Posterior cingulate gyrus (tissue), 11 donors: ENCODE data around the gene TBCD.
"Not testable (repeated sequence)": the region's sequence is repeated elsewhere in the genome, so short reads cannot be mapped to it uniquely, and the experiment has no call there.

Experiments used
- DNase-seq, 10 donors: peaks; one replicate each; pipeline versions ENCODE4 v3.0.0 to v3.0.0-alpha.2; 2020 to 2021; ENCODE audit warnings: mixed read lengths in 3 of 10
- intact Hi-C: fragments of 100-400 bp; cut with DNase I; formaldehyde crosslinking; loops from one replicate; pipeline ENCODE4 v1.15.1; 2023

Gene TBCD

GRCh38 chr17:82968033-82968841 lies 216.4 kb downstream of the TBCD start:
- peak in 1 of 10 donors; percentile 71 for DNase-seq
- intact Hi-C loops = not testable (repeated sequence)

- intact Hi-C loops = no loop called here
- DNase-seq = peak in 2 of 10 donors; percentile 35 to 76
Measured at GRCh38 chr17:82970067-82970466, 218.2 kb downstream of the TBCD start.

GRCh38 chr17:82970818-82971590 lies 219.1 kb downstream of the TBCD start:
- intact Hi-C loops = no loop called here
- peak in 2 of 10 donors; percentile 55 to 78 for DNase-seq

DNA sequence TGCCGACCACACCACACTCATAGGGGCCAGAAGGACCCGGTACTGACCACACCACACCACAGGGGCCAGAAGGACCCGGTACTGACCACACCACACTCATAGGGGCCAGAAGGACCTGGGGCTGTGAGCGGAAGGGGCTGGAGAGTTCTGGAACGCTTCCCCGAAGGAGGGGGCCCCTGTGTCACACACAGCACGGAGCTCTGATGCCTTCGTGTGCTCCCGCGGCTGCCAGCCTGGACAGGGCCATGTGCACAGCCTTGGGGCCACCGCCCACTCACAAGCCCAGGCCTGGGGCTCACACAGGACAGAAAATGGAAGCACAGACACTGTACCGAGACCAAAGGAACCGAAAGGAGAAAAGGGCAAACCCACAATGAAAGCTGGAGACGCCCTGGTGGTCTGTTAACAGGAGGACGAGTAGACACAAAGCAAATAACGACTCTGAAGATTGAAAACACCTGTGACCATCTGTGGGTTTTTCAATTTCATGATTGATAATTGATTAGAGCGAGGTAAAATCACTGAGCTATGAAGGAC lies 221.0 kb downstream of the TBCD start:
- no peak for DNase-seq
- intact Hi-C loops = no loop called here

DNA sequence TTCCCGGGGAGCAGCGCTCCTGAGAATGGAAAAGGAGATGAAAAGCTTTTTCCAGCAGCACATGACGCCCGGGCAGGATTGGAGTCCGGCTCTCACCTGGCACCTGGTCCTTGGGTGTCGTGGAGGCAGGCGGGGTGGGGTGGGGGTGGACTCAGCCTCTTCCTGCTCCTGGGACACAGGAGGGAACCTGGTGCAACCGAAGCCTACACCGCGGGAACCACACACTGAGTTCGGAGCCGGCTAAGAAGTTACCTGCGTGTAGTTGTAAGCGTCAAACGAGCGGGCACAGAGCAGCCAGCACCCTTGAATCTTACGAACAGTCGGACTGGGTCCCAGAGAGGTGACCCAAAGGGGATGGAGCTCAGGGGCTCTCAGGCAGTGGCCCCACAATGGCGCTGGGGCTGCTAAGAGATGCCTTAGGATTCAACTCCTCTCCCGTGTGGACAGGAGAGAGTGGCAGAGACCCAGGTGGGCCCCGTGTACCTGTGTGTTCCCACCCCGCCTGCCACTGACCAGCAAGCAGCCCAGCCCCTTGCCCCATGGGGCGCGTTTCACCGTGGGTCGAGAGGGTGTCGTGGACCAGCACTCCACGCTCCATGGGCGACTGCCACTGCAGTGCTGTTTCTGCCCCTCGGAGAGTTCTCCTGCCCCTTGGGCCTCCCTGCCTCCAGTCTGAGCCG lies 221.7 kb downstream of the TBCD start:
- DNase-seq = peak in 1 of 10 donors; percentile 56
- intact Hi-C loops = no loop called here

DNA sequence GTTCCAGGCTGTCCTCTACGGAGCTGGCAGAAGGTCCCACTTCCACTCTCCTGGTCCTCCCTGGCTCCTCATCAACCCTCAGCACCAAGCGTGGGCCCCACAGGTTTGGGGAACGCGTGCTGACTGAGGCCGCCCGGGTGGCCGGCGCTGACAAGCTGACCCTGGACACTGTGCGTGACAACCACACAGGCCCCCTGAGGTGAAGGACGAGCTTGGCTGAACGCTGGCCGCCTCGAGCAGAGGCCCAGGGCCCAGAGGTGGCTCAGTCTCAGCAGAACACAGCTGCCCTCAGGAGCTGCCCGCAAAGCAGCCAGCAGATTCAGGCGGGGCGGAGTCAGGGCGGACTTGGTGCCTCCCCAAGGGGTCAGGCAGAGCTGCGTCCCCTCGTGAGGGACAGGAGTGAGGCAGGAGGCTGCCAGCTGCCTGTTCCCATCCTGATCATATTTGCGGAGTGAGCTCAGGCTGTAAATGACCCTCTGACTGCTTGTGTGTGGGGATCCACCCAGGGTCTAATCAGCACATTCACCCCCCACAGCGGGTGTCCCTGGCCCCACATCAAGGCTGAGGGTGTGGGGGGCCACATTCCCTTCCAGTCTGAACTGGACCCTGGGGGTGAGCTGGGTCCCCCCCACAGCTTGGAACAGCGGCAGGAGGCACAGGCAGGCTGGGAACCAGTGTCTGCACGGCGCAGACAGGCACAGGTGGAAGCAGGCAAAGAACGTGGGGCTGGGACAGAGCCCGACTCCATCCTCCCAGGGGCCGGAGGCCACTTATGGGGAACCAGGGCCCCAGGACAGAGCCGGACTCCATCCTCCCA lies 222.5 kb downstream of the TBCD start:
- DNase-seq = peak in 1 of 10 donors; percentile 77
- intact Hi-C loops = no loop called here

GRCh38 chr17:82976982-82977488 lies 225.2 kb downstream of the TBCD start:
- DNase-seq = peak in 1 of 10 donors; percentile 67
- intact Hi-C loops = no loop called here

GRCh38 chr17:82977606-82978005 lies 225.7 kb downstream of the TBCD start:
- DNase-seq = peak in 2 of 10 donors; percentile 67 to 75
- intact Hi-C loops = no loop called here

DNA sequence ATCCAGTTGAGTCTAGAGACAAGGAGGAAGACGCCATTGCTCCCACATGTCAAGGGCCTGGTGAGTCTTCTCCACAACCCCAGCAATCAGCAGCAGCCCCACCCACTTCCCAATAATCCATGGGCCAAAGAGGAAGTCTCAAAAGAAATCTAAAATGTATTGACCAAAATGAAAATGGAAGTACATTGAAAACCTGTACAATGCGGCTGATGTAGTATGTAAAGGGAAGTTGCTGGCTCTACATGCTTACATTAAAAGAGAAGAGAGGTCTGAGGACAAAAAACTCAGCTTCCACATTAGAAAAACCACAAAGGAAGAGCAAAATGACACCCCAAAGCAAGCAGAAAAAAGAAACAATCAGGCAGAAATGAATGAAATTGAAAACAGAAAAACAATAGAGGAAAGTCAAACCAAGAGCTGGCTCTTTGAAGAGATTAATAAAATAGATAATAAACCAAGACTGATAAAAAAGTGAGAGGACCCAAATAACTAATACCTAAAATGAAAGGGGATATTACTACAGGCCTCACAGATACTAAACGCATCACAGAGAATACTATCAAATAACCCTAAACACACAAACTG lies 227.0 kb downstream of the TBCD start:
- intact Hi-C loops = no loop called here

DNA sequence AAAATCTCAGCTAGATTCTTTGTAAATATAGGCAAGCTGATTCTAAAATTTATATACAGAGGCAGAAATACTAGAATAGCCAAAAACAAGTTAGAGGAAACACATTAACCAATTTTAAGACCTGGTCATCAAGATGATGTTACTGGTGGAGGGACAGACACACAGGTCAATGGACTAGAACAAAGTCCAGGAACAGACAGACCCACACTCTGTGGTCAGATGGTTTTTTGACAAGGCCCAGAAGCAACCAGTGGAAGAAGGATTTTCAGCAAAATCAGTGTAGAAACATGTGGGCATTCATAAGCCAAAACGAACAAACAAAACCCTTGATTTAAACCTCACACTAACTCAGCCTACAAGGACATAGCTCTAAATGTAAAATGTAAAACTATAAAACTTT lies 227.9 kb downstream of the TBCD start:
- intact Hi-C loops = no loop called here
- DNase-seq = no peak

More for the DNA sequence above, 227.0 kb downstream of the TBCD start:
- peak in 1 of 10 donors; percentile 43 for DNase-seq

GRCh38 chr17:82980632-82981031 lies 228.8 kb downstream of the TBCD start:
- DNase-seq = peak in 1 of 10 donors; percentile 21
- intact Hi-C loops = no loop called here

GRCh38 chr17:82981141-82981730 lies 229.4 kb downstream of the TBCD start:
- no peak for DNase-seq
- intact Hi-C loops = no loop called here

GRCh38 chr17:82983510-82984248 lies 231.8 kb downstream of the TBCD start:
- DNase-seq = peak in 2 of 10 donors; percentile 33 to 59
- intact Hi-C loops = no loop called here

DNA sequence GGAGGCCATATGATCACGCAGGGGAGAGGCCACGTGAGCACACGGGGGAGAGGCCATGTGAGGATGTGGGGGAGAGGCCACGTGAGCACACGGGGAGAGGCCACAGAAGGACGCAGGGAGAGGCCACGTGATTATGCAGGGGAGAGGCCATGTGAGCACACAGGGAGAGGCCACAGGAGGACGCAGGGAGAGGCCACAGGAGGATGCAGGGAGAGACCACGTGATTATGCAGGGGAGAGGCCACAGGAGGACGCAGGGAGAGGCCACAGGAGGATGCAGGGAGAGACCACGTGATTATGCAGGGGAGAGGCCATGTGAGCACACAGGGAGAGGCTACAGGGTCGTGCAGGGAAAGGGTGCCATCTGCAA lies 232.4 kb downstream of the TBCD start:
- intact Hi-C loops, DNase-seq: not testable (repeated sequence)

- DNase-seq = peak in 1 of 10 donors; percentile 75
- intact Hi-C loops = no loop called here
Measured at GRCh38 chr17:82984751-82985427, 233.0 kb downstream of the TBCD start.

DNA sequence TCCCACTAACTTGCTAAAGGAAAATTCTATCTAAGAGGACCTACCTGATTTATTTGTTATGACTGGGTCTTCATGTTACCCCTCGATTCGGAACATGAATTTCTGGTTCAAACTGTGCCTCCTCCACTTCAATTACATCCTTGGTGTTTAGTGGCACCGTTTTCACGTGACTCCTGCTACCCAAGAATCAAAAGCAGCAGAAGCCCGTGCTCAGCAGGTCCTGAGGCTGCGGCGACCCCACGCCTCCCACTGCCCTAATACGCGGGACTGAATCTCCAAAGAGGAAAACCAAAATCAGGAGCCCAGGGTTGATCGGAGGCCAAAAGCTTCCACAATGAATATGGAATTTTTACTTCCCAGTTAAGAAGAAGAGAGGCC lies 233.6 kb downstream of the TBCD start:
- intact Hi-C loops = no loop called here
- DNase-seq = peak in 1 of 10 donors; percentile 57

DNA sequence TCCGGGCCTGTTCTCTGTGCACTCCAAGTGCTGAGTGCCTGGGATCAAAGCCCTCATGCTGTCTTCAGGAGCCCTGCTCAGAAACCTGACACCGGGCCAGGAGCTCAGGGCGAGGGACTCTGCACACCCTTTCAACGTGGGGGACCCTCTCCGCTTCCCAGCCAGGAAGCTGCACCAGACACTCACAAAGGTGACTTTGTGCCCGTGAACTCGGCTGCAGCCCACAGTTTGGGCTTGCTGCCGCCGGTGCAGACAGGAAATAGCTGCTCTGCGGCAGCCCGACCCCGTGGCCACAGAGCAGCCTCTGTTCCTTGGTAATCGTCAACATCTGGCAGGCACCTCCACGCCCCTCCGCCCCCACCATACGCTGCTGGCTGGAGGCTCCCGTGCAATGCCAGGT lies 234.1 kb downstream of the TBCD start:
- peak in 2 of 10 donors; percentile 74 for DNase-seq
- intact Hi-C loops = no loop called here

DNA sequence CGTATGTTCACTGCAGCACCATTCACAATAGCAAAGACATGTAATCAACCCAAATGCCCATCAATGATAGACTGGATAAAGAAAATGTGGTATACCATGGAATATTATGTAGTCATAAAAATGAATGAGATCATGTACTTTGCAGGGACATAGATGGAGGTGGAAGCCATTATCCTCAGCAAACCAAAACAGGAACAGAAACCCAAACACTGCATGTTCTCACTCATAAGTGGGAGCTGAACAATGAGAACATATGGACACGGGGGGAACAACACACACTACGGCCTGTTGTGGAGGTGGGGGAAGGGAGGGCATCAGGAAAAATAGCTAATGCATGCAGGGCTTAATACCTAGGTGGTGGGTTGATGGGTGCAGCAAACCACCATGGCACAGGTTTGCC lies 237.2 kb downstream of the TBCD start:
- DNase-seq, intact Hi-C loops: not testable (repeated sequence)
